IMR-90 (cell line): ENCODE measurements around the gene MAB21L4. TPM values are rescaled to one million over a fixed set of nuclear protein-coding genes. Genes with fewer than 3 reads are reported as not detected.

Experiments used
- ATAC-seq: fragments of 200-7000 bp; cut with Tn5 transposase; 2 replicates; pipeline ENCODE4 v1.9.1; 2020; ENCODE audit warnings: low read depth, mild to moderate bottlenecking, moderate library complexity
- BruUV-seq: library from RNA; stranded (reverse); fragments of 400-500 nt; replicated peaks from 2 replicates; lab custom pipeline; 2021; lab: Mats Ljungman, UMichigan
- CTCF ChIA-PET: fragments of 300-600 bp; formaldehyde crosslinking; extraction: SDS; loops from one replicate; lab custom pipeline; 2021; ENCODE audit warnings: antibody characterized with exemption; lab: Yijun Ruan, JAX
- POLR2A ChIA-PET: fragments of 300-600 bp; sonication (Branson Sonifier 250); formaldehyde crosslinking; loops from one replicate; lab custom pipeline; 2022; ENCODE audit warnings: antibody characterized with exemption; ENCODE audit not compliant: unreplicated experiment; lab: Charles Lee
- DNase-seq: peaks from one replicate; pipeline ENCODE4 v3.0.0; 2013
- H2AFZ ChIP-seq: replicated peaks from 2 replicates; pipeline ENCODE3; 2013; ENCODE audit warnings: low read length, mild to moderate bottlenecking; ENCODE audit not compliant: poor library complexity
- H2AK5ac ChIP-seq: 2 replicates; pipeline ENCODE4 v1.6.1; 2013; ENCODE audit warnings: low read depth, low read length, inconsistent platforms
- H2AK9ac ChIP-seq: replicated peaks from 2 replicates; pipeline ENCODE3; 2013; ENCODE audit warnings: mild to moderate bottlenecking, low read depth, low read length, moderate library complexity; ENCODE audit not compliant: poor library complexity
- H2BK120ac ChIP-seq: 2 replicates; pipeline ENCODE4 v1.6.1; 2013; ENCODE audit warnings: low read depth, low read length, inconsistent platforms
- H2BK15ac ChIP-seq: 3 replicates; pipeline ENCODE4 v1.6.1; 2013; ENCODE audit warnings: low read depth, low read length, inconsistent platforms
- H2BK20ac ChIP-seq: 2 replicates; pipeline ENCODE4 v1.6.1; 2013; ENCODE audit warnings: low read depth, mild to moderate bottlenecking, inconsistent platforms, low read length, moderate library complexity
- H2BK5ac ChIP-seq: 2 replicates; pipeline ENCODE4 v1.6.1; 2013; ENCODE audit warnings: mild to moderate bottlenecking, low read depth, low read length, inconsistent platforms; ENCODE audit not compliant: poor library complexity, severe bottlenecking
- H3K14ac ChIP-seq: replicated peaks from 2 replicates; pipeline ENCODE4 v1.6.1; 2013; ENCODE audit warnings: low read depth, low read length, inconsistent platforms
- H3K18ac ChIP-seq: 2 replicates; pipeline ENCODE4 v1.6.1; 2013; ENCODE audit warnings: low read depth, low read length, control low read depth
- H3K23ac ChIP-seq: 2 replicates; pipeline ENCODE4 v1.6.1; 2013; ENCODE audit warnings: low read depth, low read length, inconsistent platforms
- H3K27ac ChIP-seq: 2 replicates; pipeline ENCODE4 v1.5.1; 2013; ENCODE audit warnings: mild to moderate bottlenecking, control low read depth, low read length; ENCODE audit not compliant: insufficient read depth
- H3K27me3 ChIP-seq: 2 replicates; pipeline ENCODE4 v1.6.1; 2013; ENCODE audit warnings: low read length; ENCODE audit not compliant: control insufficient read depth, insufficient read depth
- H3K36me3 ChIP-seq: 2 replicates; pipeline ENCODE4 v1.6.1; 2013; ENCODE audit warnings: low read length, mixed read lengths; ENCODE audit not compliant: control insufficient read depth, insufficient read depth
- H3K4ac ChIP-seq: 2 replicates; pipeline ENCODE4 v1.6.1; 2013; ENCODE audit warnings: low read depth, low read length, inconsistent platforms
- H3K4me1 ChIP-seq: 2 replicates; pipeline ENCODE4 v1.6.1; 2013; ENCODE audit warnings: low read length, mixed read lengths; ENCODE audit not compliant: control insufficient read depth, insufficient read depth
- H3K4me2 ChIP-seq: 2 replicates; pipeline ENCODE4 v1.6.1; 2013; ENCODE audit warnings: low read depth, mild to moderate bottlenecking, control low read depth, low read length, moderate library complexity
- H3K4me3 ChIP-seq: 2 replicates; pipeline ENCODE4 v1.5.1; 2013; ENCODE audit warnings: low read depth, mild to moderate bottlenecking, control low read depth, low read length, moderate library complexity; ENCODE audit not compliant: insufficient read depth
- H3K56ac ChIP-seq: 2 replicates; pipeline ENCODE4 v1.6.1; 2013; ENCODE audit warnings: low read length, inconsistent platforms; ENCODE audit not compliant: insufficient read depth; ENCODE audit errors: extremely low read depth
- H3K79me1 ChIP-seq, 2 experiments: 2 replicates each; pipeline ENCODE4 v1.6.1; 2013; ENCODE audit warnings: low read length in 2 of 2, inconsistent platforms in 1 of 2, low read depth in 1 of 2
- H3K9ac ChIP-seq: 2 replicates; pipeline ENCODE4 v1.6.1; 2013; ENCODE audit warnings: low read depth, low read length, control low read depth
- H3K9me1 ChIP-seq: 2 replicates; pipeline ENCODE4 v1.6.1; 2013; ENCODE audit warnings: low read length, inconsistent platforms; ENCODE audit not compliant: insufficient read depth
- H3K9me3 ChIP-seq: 2 replicates; pipeline ENCODE4 v1.6.1; 2013; ENCODE audit warnings: low read length; ENCODE audit not compliant: control insufficient read depth, insufficient read depth
- H4K20me1 ChIP-seq: 2 replicates; pipeline ENCODE4 v1.6.1; 2013; ENCODE audit warnings: low read length, inconsistent platforms; ENCODE audit not compliant: insufficient read depth
- H4K5ac ChIP-seq: 2 replicates; pipeline ENCODE4 v1.6.1; 2013; ENCODE audit warnings: mild to moderate bottlenecking, low read depth, low read length, control low read depth
- H4K8ac ChIP-seq, 2 experiments: 2 replicates each; pipeline ENCODE4 v1.6.1; 2013; ENCODE audit warnings: low read depth in 2 of 2, low read length in 2 of 2, control low read depth in 1 of 2, inconsistent platforms in 1 of 2
- H4K91ac ChIP-seq: 2 replicates; pipeline ENCODE4 v1.6.1; 2013; ENCODE audit warnings: low read depth, low read length, inconsistent platforms; ENCODE audit not compliant: insufficient read depth
- BHLHE40 ChIP-seq: fragments of 150-350 bp; IDR thresholded peaks from 2 replicates; pipeline ENCODE4 v1.6.1; 2016; ENCODE audit warnings: mild to moderate bottlenecking, low read depth, low read length
- ELK1 ChIP-seq: fragments of 150-350 bp; IDR thresholded peaks from 2 replicates; pipeline ENCODE4 v1.6.1; 2016; ENCODE audit warnings: low read depth, mild to moderate bottlenecking, low read length, moderate library complexity, borderline replicate concordance
- FOS ChIP-seq: fragments of 150-350 bp; IDR thresholded peaks from 2 replicates; pipeline ENCODE4 v1.6.1; 2016; ENCODE audit warnings: low read depth, low read length
- MAZ ChIP-seq: IDR thresholded peaks from 2 replicates; pipeline ENCODE4 v1.6.1; 2012; ENCODE audit warnings: low read depth, mild to moderate bottlenecking, low read length, improper control_type of control experiment, moderate library complexity, borderline replicate concordance
- MXI1 ChIP-seq: IDR thresholded peaks from 2 replicates; pipeline ENCODE4 v1.6.1; 2012; ENCODE audit warnings: low read depth, mild to moderate bottlenecking, low read length, moderate library complexity, borderline replicate concordance
- POLR2A ChIP-seq: IDR thresholded peaks from 2 replicates; pipeline ENCODE4 v1.6.1; 2012; ENCODE audit warnings: mild to moderate bottlenecking, low read depth, low read length
- RFX5 ChIP-seq: IDR thresholded peaks from 2 replicates; pipeline ENCODE4 v1.8.0; 2012; ENCODE audit warnings: low read depth, mild to moderate bottlenecking, low read length, moderate library complexity
- WGBS, 2 experiments: methylation state at CpG; one replicate each; pipeline versions ENCODE4 v1.1.5 to v1.1.7; 2013; ENCODE audit warnings: missing lambda C conversion rate in 2 of 2; ENCODE audit not compliant: insufficient read length in 1 of 2; ENCODE audit errors: extremely low coverage in 2 of 2; 5-methylcytosine and 5-hydroxymethylcytosine counted together
- dilution Hi-C: fragments of 300-500 bp; cut with HindIII; formaldehyde crosslinking; loops from one replicate; pipeline ENCODE4 v1.14.3; 2018; ENCODE audit warnings: low sequenced_read_pairs; ENCODE audit not compliant: unreplicated experiment
- in situ Hi-C: fragments of 300-500 bp; cut with MboI; formaldehyde crosslinking; loops from 3 replicates; pipeline ENCODE4 v1.14.3; 2019; ENCODE audit warnings: low sequenced_read_pairs, inconsistent platforms, mixed read lengths
- intact Hi-C: fragments of 100-400 bp; cut with micrococcal nuclease; formaldehyde crosslinking; loops from 2 replicates; pipeline ENCODE4 v1.10.0; 2022
- polyA plus RNA-seq, 3 experiments: library from polyadenylated mRNA; depleted of rRNA; stranded (reverse); fragments of >200 nt; gene quantifications; 2 replicates each; pipeline ENCODE4 v1.2.3, GENCODE V29; 2012; ENCODE audit warnings: low replicate concordance in 1 of 3
- total RNA-seq: library from RNA; depleted of rRNA; stranded (reverse); fragments of >200 nt; gene quantifications from 2 replicates; pipeline ENCODE4 v1.2.3, GENCODE V29; 2012

MAB21L4 gene
- total and polyA plus RNA-seq, 2 of the 4 experiments (the other 2 are of a cell fraction): not detected

DNA sequence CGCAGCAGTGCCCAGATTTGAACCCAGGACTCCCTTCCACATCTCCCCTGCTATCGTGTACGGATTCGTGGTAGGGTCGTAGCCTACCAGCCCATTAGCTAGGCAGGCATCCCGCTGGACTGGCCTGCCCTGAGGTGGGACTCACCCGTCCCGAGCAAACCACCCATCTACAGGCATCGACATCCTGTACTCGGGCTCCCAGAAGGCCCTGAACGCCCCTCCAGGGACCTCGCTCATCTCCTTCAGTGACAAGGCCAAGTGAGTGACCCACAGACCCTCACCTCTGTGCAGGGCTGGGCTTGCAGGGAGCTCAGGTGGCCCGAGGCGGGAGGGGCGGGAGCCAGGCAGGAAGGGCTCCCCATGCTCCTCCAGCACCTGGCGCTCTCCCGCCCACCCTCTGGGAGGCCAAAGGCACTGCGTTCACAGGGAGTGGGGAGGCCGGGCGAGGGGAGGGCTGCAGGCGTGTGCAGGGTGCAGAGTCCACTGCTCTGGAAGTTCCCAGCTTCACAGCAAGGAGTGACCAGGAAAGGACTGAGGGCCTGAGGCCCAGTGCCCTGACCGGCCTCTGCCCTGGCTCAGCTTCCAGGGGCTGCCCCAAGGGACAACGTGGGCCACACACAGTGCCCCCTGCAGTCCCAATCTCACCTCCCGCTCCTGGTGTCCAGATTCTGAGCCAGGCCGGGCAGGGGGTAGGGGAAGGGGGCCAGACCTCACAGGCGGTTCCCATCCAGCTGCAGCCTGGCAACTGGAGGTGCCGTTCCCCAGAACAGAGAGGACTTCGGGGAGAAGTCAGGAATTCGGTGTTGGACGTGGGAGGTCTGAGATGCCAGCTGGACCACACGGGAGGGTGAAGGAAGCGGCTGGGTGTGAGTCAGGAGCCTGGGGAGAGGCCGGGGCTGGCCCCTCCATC, 21.9 kb downstream of the MAB21L4 start:
- Histone ChIP-seq H3K9me1 (no peaks in the 10 kb centered on the region), H3K9ac (no peak overlapping the region), H2AK5ac (no peak overlapping the region)

More for the DNA sequence above, 21.9 kb downstream of the MAB21L4 start:
- Histone ChIP-seq H4K8ac (no peak overlapping the region), H2AFZ (no peak overlapping the region), H3K56ac (no peak overlapping the region), H2AK9ac (no peak overlapping the region), H3K27ac (no peak overlapping the region), H4K20me1 (no peaks in the 10 kb centered on the region), H3K4me1 (no peaks in the 10 kb centered on the region), H3K9me3 (no peaks in the 10 kb centered on the region), H3K18ac (no peak overlapping the region), H3K23ac (no peak overlapping the region), H2BK5ac (no peak overlapping the region), H3K14ac (no peak overlapping the region), H3K79me1 (no peaks in the 10 kb centered on the region), H3K4me3 (no peak overlapping the region), H3K4me2 (no peak overlapping the region), H4K91ac (no peak overlapping the region), H3K27me3 (peaks cover 28% of the 10 kb centered on the region; the same call in 1 of the 2 replicates), H2BK15ac (no peak overlapping the region), H2BK20ac (no peak overlapping the region), H3K36me3 (no peaks in the 10 kb centered on the region), H4K5ac (no peak overlapping the region), H3K4ac (no peak overlapping the region), H2BK120ac (no peak overlapping the region)
- BruUV-seq: no TSS peak
- DNase-seq: peak; percentile 8
- ChIA-PET CTCF (no interaction called here), POLR2A (no interaction called here)
- dilution Hi-C loops (no loop called here), in situ Hi-C loops (loop anchor here (25.0 kb wide), 1 partner anchor 788 kb away; no protein-coding TSS in a partner anchor), intact Hi-C loops (no loop called here)
- peak; percentile 38 for ATAC-seq
- 69% methylated on average over 11 of the region's 33 CpGs; no CpG with 5 or more reads in 1 of the 2 experiments for WGBS, 2 experiments
- TF ChIP-seq ELK1 (no peak), MXI1 (no peak), BHLHE40 (no peak), FOS (no peak), RFX5 (no peak), POLR2A (no peak), MAZ (no peak)
